Effector memory CD4-positive, alpha-beta T cell (primary cell): Measurements from ENCODE around the gene CX3CR1.
"Not testable (repeated sequence)": the region's sequence is repeated elsewhere in the genome, so short reads cannot be mapped to it uniquely, and the experiment has no call there.

Experiments used
- DNase-seq, 3 donors: peaks; one replicate each; pipeline ENCODE4 v3.0.0-alpha.2; 2020
- H3K27ac ChIP-seq: 2 replicates; pipeline ENCODE4 v1.7.0; 2013; ENCODE audit warnings: mild to moderate bottlenecking, low read length, moderate library complexity; ENCODE audit not compliant: insufficient read depth, poor library complexity, severe bottlenecking
- H3K27me3 ChIP-seq: replicated peaks from 2 replicates; pipeline ENCODE4 v1.7.0; 2013; ENCODE audit warnings: mild to moderate bottlenecking, low read length; ENCODE audit not compliant: insufficient read depth, control insufficient read depth, poor library complexity, severe bottlenecking
- H3K36me3 ChIP-seq: 2 replicates; pipeline ENCODE4 v1.7.0; 2013; ENCODE audit warnings: mild to moderate bottlenecking, low read length, moderate library complexity; ENCODE audit not compliant: control insufficient read depth, insufficient read depth
- H3K4me1 ChIP-seq: 2 replicates; pipeline ENCODE4 v1.7.0; 2013; ENCODE audit warnings: low read length, mild to moderate bottlenecking; ENCODE audit not compliant: control insufficient read depth, insufficient read depth, poor library complexity, severe bottlenecking
- H3K4me3 ChIP-seq: 2 replicates; pipeline ENCODE4 v1.7.0; 2013; ENCODE audit warnings: low read length, low read depth, mild to moderate bottlenecking; ENCODE audit not compliant: insufficient read depth, poor library complexity, severe bottlenecking
- H3K9me3 ChIP-seq: 2 replicates; pipeline ENCODE4 v1.7.0; 2013; ENCODE audit warnings: mild to moderate bottlenecking, low read length, moderate library complexity; ENCODE audit not compliant: control insufficient read depth

Gene CX3CR1

DNA sequence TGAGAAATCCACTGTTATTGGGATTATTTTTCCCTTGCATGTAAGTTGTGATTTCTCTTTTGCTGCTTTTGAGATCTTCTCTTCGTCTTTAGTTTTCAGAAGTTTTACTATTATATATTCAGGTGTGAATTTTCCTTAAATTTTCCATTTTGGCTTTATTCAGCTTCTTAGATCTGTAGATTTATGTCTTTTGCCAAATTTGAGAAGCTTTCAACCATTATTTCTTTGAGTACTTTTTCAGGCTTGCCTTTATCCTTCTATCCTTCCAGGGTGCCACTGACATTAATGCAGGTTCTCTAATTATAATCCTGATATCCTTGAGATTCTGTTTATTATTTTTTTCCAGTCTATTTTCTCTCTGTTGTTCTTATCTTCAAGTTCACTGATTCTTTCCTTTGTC, 49.4 kb downstream of the CX3CR1 start:
- no peaks in the 10 kb centered on the region for H3K27me3 ChIP-seq

DNA sequence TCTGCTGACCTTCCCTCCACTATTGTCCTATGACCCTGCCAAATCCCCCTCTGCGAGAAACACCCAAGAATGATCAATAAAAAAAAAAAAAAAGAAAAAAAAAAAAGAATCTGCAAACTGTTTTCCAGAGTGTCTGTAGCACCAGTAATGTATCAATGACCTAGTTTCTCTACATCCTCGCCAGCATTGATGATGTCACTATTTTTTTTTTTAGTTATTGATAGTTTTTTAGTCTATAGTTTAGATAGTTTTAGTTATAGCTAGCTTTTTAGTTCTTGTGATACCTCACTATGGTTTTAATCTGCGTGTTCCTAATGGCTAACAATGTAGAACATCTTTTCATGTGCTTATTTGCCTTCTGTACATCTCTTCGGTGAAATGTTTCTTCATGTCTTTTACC, 51.3 kb downstream of the CX3CR1 start:
- no peaks in the 10 kb centered on the region for H3K36me3 ChIP-seq
- no peak for DNase-seq
- H3K27me3 ChIP-seq, result no peaks in the 10 kb centered on the region
- H3K4me1 ChIP-seq, result no peaks in the 10 kb centered on the region
- H3K9me3 ChIP-seq, result no peaks in the 10 kb centered on the region
- no peak overlapping the region for H3K4me3 ChIP-seq
- no peak overlapping the region for H3K27ac ChIP-seq

More for the DNA sequence above, 49.4 kb downstream of the CX3CR1 start:
- Histone ChIP-seq H3K4me1 (no peaks in the 10 kb centered on the region), H3K36me3 (no peaks in the 10 kb centered on the region), H3K27ac (no peak overlapping the region), H3K4me3 (no peak overlapping the region), H3K9me3 (no peaks in the 10 kb centered on the region)
- no peak for DNase-seq

DNA sequence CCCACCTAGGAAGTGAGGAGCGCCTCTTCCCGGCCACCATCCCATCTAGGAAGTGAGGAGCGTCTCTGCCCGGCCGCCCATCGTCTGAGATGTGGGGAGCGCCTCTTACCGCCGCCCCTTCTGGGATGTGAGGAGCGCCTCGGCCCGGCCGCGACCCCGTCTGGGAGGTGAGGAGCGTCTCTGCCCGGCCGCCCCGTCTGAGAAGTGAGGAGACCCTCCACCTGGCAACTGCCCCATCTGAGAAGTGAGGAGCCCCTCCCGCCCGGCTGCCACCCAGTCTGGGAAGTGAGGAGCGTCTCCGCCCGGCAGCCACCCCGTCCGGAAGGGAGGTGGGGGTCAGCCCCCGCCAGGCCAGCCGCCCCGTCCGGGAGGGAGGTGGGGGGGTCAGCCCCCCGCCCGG, 52.2 kb downstream of the CX3CR1 start:
- DNase-seq, H3K36me3 ChIP-seq, H3K4me3 ChIP-seq, H3K27ac ChIP-seq, H3K9me3 ChIP-seq, H3K4me1 ChIP-seq, H3K27me3 ChIP-seq: not testable (repeated sequence)

DNA sequence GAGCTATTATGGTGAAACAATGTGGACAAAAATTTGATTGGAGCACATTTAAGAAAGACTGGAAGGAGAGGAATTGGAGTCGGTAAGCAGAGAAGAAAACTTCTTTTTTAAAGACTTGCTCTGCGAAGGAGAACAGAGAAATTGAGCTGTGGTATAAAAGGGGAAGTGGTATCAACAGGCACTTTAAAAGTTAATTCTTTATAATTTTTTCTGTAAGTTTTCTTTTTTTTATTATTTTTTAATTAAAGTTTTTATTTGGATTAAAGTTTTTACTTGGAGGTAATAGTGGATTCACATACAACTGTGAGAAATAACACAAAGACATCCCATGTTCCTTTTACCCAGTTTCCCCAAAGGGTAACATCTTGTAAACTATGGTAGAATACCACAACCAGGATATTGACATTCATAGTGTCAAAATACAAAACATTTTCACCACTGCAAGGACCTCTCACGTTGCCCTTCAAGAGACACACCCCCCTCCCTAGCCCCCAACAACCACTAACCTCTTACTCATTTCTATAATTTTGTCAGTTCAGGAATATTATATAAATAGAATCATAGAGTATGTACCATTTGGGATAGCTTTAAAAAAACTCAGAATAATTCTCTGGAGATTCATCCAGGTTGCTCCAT, 53.6 kb downstream of the CX3CR1 start:
- no peaks in the 10 kb centered on the region for H3K9me3 ChIP-seq
- H3K27ac ChIP-seq, result no peak overlapping the region
- no peaks in the 10 kb centered on the region for H3K4me1 ChIP-seq
- H3K4me3 ChIP-seq, result no peak overlapping the region
- DNase-seq, result no peak
- H3K27me3 ChIP-seq, result no peaks in the 10 kb centered on the region
- H3K36me3 ChIP-seq, result no peaks in the 10 kb centered on the region

DNA sequence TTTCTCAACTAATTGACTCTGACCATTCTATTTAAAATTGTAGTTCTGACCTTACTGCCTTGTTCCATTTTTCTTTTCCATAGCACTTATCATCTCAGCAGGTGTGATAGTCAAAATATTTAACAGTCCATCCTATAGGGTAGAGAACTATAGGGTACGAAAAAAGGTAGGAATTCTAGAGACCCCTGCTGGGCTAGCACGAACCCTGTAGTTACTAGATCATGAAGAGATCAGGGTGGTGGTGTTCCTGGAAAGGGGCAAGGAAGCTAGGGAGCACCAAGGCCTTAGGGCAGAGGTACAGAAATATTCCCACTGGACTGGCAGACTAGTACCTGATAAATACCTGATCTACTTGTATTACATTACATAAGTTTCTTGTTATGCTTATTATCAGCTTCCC, 55.5 kb downstream of the CX3CR1 start:
- DNase-seq, result no peak
- Histone ChIP-seq H3K27ac (no peak overlapping the region), H3K27me3 (no peaks in the 10 kb centered on the region), H3K4me3 (no peak overlapping the region), H3K4me1 (no peaks in the 10 kb centered on the region), H3K9me3 (no peaks in the 10 kb centered on the region), H3K36me3 (no peaks in the 10 kb centered on the region)

DNA sequence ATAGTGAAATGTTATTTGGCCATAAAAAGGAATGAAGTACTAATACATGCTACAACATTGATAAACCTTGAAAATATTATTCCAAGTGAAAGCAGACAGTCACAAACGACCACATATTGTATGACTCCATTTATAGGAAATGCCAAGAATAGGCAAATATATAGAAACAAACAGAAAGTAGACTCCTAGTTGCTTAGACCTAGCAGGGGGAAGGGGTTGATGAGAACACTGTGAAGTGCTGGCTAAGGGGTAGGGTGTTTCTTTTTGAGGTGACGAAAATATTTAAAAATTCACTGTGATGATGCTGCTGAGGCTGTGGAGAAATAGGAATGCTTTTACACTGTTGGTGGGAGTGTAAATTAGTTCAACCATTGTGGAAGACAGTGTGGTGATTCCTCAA, 56.9 kb downstream of the CX3CR1 start:
- Histone ChIP-seq H3K36me3 (no peaks in the 10 kb centered on the region), H3K9me3 (no peaks in the 10 kb centered on the region), H3K27ac (no peak overlapping the region), H3K27me3 (no peaks in the 10 kb centered on the region), H3K4me3 (no peak overlapping the region), H3K4me1 (no peaks in the 10 kb centered on the region)
- no peak for DNase-seq

DNA sequence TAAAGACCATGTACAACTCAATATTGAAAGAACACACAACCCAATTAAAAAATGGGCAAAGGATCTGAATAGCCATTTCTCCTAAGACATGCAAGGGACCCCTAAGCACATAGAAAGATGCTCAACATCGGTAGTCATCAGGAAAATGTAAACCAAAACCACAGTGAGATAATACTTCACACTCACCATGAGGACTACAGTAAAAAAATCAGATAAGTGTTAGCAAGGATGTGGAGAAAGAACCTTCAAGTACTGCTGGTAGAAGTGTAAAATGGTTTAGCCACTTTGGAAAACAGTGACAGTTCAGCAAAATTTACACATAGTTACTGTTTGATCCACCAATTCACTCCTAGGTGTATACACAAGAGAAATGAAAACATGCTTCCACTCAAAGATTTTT, 57.4 kb downstream of the CX3CR1 start:
- H3K4me1 ChIP-seq, result no peaks in the 10 kb centered on the region

DNA sequence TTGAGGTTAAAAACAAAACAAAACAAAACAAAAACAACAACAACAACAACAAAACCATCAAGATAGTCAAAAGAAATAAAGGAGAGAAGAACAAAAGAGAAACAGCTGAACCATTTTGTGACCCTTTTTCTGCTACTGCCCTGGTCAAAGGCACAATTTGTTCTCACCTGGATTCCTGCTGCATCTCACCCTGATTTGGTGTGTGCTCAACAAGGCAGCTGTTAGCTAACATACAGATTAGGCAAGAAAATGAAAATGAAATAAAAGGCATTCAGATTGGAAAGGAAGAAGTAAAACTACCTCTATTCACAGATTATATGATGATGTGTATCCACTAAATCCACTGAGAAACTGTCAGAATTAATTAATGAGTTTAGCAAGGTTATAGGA, 58.7 kb downstream of the CX3CR1 start:
- Histone ChIP-seq H3K36me3 (no peaks in the 10 kb centered on the region), H3K4me3 (no peak overlapping the region), H3K9me3 (no peaks in the 10 kb centered on the region), H3K27me3 (no peaks in the 10 kb centered on the region), H3K27ac (no peak overlapping the region), H3K4me1 (no peaks in the 10 kb centered on the region)
- no peak for DNase-seq

More for the DNA sequence above, 57.4 kb downstream of the CX3CR1 start:
- no peak for DNase-seq
- H3K36me3 ChIP-seq, result no peaks in the 10 kb centered on the region
- no peaks in the 10 kb centered on the region for H3K9me3 ChIP-seq
- no peaks in the 10 kb centered on the region for H3K27me3 ChIP-seq
- no peak overlapping the region for H3K4me3 ChIP-seq
- H3K27ac ChIP-seq, result no peak overlapping the region

DNA sequence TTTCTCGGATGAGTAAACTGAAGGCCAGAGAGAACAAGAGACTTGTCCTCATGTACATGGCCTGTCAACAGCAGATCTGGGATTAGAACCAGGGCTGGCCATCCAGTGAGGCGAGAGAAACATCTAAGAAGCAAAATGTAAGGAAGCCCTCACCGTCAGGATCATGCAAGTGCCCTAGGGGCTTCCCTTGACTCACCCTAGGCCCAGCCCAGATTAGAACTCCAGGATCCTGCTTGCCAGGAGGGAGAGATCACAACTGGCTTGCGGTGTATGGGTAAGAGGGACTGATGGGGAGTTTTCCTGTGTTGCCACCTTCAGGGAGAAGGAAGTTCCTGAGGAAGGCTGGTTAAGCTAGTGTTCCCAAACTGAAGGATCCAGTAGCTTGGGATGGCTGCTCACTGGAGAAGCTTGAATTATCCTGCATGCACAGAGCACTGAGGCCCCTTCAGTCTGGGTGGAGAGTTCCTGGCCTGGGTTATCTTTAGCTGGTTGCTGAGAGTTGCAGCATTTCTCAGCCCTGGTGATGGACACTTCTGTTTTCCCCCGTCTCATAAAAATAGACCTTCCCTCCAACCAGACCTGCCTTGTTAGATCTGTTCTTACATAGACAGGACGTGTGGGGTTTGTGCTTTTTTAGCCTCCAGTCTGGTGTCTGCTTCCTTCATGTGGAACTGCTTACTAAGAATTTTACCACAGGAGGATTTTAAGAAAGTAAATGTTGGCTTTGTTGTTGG, 59.3 kb downstream of the CX3CR1 start:
- H3K9me3 ChIP-seq, result no peaks in the 10 kb centered on the region
- no peaks in the 10 kb centered on the region for H3K36me3 ChIP-seq
- no peak overlapping the region for H3K4me3 ChIP-seq
- H3K27me3 ChIP-seq, result no peaks in the 10 kb centered on the region
- H3K27ac ChIP-seq, result no peak overlapping the region
- DNase-seq, result no peak
- no peaks in the 10 kb centered on the region for H3K4me1 ChIP-seq

DNA sequence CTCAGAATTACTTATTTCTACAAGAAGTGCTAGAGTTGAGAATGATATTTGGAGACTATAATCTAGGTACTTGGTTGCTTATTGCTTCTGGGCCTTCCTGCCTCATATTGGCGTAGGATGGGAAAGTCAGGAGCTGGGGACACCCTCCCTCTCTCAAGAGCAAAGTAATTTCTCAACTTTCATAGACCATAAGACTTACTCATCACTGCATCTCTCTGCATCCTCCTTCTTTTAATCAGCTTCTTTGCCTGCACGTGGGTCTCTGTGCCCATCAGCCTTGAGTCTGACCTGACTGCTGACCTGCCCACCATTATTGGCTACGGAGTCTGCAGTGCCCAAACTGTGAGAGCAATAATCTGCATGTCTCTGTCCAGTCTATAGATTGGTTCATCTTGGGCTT, 60.1 kb downstream of the CX3CR1 start:
- Histone ChIP-seq H3K9me3 (no peaks in the 10 kb centered on the region), H3K4me1 (no peaks in the 10 kb centered on the region), H3K27me3 (no peaks in the 10 kb centered on the region), H3K36me3 (no peaks in the 10 kb centered on the region), H3K27ac (no peak overlapping the region), H3K4me3 (no peak overlapping the region)
- DNase-seq, result no peak
